Left lobe of liver (tissue), 2 donors: ENCODE results near the gene CRMP1. TPM values are rescaled to one million over a fixed set of nuclear protein-coding genes. Genes with fewer than 3 reads are reported as not detected.

ENCODE experiments used
- ATAC-seq: fragments of 200-7000 bp; cut with Tn5 transposase; one replicate; pipeline ENCODE4 v1.9.1; 2020; ENCODE audit warnings: mild to moderate bottlenecking, moderate library complexity
- DNase-seq: peaks from one replicate; pipeline ENCODE4 v3.0.0-alpha.2; 2020; ENCODE audit warnings: low spot score
- total RNA-seq: library from RNA; stranded (reverse); gene quantifications from one replicate; pipeline ENCODE4 v1.2.1, GENCODE V29; 2021
- donor health status: DM: no; HTN: no; CAD: no; lungs with moderate emphysema.
- donor health status: DM: no; HTN: yes; CAD: no.

The CRMP1 gene
- 0.13 TPM for total RNA-seq

- DNase-seq = no peak
- peak; percentile 34 for ATAC-seq
These were observed at the start of gene CRMP1 for GRCh38 chr4:5893004-5893580. TSS of gene CRMP1 (minus strand) at chr4:5893086. CDS start at chr4:5892969, 117 bp downstream.

GRCh38 chr4:5941601-5942000 lies 48.7 kb upstream of the CRMP1 start:
- no peak for ATAC-seq

GRCh38 chr4:5940470-5941203 lies 47.8 kb upstream of the CRMP1 start:
- DNase-seq = no peak

More at GRCh38 chr4:5941601-5942000, 48.7 kb upstream of the CRMP1 start:
- DNase-seq = no peak

GRCh38 chr4:5933996-5934831 lies 41.3 kb upstream of the CRMP1 start:
- ATAC-seq (no peak), DNase-seq (no peak)

More at GRCh38 chr4:5940470-5941203, 47.8 kb upstream of the CRMP1 start:
- ATAC-seq = no peak

- no peak for ATAC-seq
- no peak for DNase-seq
These were observed 40.2 kb upstream of the CRMP1 start for GRCh38 chr4:5933116-5933515.

- ATAC-seq (no peak), DNase-seq (no peak)
These were observed 39.2 kb upstream of the CRMP1 start for GRCh38 chr4:5932035-5932568.

GRCh38 chr4:5931526-5931925 lies 38.6 kb upstream of the CRMP1 start:
- ATAC-seq = no peak
- DNase-seq = no peak

GRCh38 chr4:5930876-5931275 lies 38.0 kb upstream of the CRMP1 start:
- DNase-seq = no peak
- ATAC-seq = no peak

- ATAC-seq = no peak
- DNase-seq = no peak
These were observed 37.6 kb upstream of the CRMP1 start for GRCh38 chr4:5930456-5930855.

GRCh38 chr4:5928844-5929420 lies 36.0 kb upstream of the CRMP1 start:
- ATAC-seq (no peak), DNase-seq (no peak)

GRCh38 chr4:5928274-5928673 lies 35.4 kb upstream of the CRMP1 start:
- DNase-seq = no peak
- ATAC-seq = no peak

- DNase-seq (no peak), ATAC-seq (no peak)
These were observed 34.9 kb upstream of the CRMP1 start for GRCh38 chr4:5927747-5928146.

GRCh38 chr4:5927116-5927515 lies 34.2 kb upstream of the CRMP1 start:
- ATAC-seq = no peak
- no peak for DNase-seq

GRCh38 chr4:5926598-5926997 lies 33.7 kb upstream of the CRMP1 start:
- no peak for ATAC-seq
- no peak for DNase-seq

- DNase-seq = no peak
- ATAC-seq = no peak
These were observed 32.7 kb upstream of the CRMP1 start for GRCh38 chr4:5925419-5926200.

- ATAC-seq (no peak), DNase-seq (no peak)
These were observed 31.7 kb upstream of the CRMP1 start for GRCh38 chr4:5924461-5925125.

GRCh38 chr4:5923376-5923775 lies 30.5 kb upstream of the CRMP1 start:
- ATAC-seq (no peak), DNase-seq (no peak)

- DNase-seq (no peak), ATAC-seq (no peak)
These were observed 29.7 kb upstream of the CRMP1 start for GRCh38 chr4:5922556-5922955.

GRCh38 chr4:5921981-5922380 lies 29.1 kb upstream of the CRMP1 start:
- DNase-seq (no peak), ATAC-seq (no peak)
